SIG-M5 treated with dmso at 0.1 percent for 504 hours (cell line): ENCODE results near the gene HYAL1.
"Not testable (repeated sequence)": the region's sequence is repeated elsewhere in the genome, so short reads cannot be mapped to it uniquely, and the experiment has no call there.

Experiments
- DNase-seq: peaks from one replicate; lab custom pipeline; 2025; ENCODE audit not compliant: unreplicated experiment; lab: John Stamatoyannopoulos, UW

HYAL1 gene

DNA sequence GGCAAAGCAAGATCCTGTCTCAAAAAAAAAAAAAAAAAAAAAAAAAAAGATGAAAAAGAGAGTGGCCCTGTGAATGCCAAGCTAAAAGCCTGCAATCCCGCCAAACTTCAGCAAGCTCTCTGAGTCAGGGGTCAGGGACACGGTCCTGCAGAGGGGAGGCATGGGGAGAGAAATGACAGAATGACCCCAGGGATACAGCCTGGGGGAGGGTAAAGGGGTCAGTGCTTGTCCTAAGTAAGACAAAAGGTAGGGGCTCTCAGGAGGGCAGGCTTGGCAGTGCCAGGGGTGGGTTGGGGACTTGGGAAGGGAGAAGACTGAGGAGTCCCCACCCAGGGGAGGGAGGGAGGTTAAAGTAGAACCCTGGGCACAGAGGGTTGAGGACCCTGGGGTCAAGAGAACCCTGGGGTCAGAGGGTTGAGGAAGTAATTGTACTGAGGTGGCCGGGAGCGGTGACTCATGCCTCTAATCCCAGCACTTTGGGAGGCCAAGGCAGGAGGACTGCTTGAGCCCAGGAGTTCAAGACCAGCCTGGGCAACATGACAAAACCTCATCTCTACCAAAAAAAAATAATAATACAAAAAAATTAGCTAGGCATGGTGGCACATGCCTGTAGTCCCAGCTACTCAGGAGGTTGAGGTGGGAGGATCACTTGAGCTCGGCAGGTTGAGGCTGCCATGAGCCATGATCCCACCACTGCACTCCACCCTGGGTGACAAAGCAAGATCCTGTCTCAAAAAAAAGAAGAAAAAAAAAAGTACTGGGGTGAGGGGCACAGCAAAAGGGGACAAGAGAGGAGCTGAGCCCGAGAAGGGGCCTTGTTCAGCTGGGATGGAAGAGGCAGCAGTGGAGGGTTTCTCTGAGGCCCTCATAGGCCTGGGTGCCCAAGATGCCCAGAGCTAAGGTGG, 39.6 kb downstream of the HYAL1 start:
- DNase-seq: no peak

DNA sequence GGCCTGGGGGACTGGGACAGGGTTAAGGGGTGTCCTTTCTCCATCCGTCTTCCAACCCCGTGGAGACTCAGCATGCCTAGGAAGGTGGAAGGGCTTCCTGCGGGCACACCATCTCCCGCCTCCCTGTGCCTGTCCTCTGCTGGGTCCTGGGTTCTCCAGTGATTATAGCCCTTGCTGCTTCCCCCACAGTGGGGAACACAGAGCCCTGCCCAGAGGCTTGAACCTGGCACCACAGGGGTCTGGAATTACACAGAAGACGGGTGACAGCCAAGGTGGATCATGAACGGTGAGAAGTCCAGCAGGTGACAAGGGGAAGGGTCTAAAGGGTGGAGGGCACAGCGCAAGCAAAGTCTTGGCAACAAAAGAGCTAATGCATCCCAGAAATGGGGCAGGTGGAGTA, 40.6 kb downstream of the HYAL1 start:
- DNase-seq: no peak

DNA sequence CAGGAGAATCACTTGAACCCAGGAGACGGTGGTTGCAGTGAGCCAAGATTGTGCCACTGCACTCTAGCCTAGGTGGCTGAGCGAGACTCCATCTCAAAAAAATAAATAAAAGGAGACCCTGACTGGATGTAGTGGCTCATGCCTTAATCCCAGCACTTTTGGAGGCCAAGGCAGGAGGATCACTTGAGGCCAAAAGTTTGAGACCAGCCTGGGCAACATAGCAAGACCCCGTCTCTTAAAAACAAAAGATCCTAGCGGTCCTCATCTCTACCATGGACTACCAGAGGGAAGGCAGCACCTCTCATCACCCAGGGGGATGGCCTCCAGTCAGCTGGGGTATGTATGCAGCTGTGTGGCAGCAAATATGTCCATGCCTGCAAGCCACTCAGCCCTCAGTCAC, 41.2 kb downstream of the HYAL1 start:
- not testable (repeated sequence) for DNase-seq

DNA sequence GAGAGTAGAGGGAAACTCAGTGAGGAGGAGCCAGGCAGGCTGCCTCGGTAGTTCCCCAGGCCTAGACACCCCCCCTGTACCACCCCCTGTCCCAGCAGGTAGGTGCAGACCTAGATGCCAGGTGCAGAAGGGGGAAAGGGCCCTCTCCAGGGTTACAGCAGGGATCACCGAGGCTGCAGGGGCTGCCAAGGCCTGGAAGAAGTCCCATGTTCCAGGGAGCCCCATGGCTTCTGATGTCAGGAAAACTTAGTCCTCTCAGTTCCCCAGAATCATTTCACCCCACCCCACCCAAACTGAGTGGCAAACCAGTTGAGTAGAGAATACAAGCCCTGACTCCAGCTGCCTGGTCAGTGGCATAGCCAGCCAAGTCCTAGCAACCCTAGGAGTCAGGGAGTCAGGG, 41.9 kb downstream of the HYAL1 start:
- no peak for DNase-seq

DNA sequence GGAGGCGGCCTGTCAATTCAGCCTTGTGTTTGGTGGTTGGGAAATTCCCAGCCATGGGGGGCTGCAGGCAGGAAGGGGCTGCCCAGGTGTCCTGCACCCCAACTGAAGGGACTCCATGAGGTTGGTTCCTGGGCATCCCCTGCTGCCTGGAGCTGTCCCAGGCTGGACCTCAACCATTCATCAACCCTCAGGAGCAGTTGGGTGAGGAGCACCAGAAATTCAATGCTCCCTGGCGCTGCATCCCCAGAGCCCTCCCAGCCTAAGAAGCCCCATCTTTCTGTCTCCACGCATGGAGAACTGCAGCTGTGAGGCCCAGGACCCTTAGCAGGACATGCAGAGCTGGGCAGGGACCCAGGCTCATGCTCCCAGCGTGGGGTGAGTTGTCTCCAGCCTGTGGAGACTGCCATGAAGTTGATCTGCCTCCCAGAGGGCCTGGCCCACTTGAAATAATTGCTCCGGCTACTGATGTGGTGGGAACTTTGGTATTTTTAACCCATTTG, 42.4 kb downstream of the HYAL1 start:
- no peak for DNase-seq

DNA sequence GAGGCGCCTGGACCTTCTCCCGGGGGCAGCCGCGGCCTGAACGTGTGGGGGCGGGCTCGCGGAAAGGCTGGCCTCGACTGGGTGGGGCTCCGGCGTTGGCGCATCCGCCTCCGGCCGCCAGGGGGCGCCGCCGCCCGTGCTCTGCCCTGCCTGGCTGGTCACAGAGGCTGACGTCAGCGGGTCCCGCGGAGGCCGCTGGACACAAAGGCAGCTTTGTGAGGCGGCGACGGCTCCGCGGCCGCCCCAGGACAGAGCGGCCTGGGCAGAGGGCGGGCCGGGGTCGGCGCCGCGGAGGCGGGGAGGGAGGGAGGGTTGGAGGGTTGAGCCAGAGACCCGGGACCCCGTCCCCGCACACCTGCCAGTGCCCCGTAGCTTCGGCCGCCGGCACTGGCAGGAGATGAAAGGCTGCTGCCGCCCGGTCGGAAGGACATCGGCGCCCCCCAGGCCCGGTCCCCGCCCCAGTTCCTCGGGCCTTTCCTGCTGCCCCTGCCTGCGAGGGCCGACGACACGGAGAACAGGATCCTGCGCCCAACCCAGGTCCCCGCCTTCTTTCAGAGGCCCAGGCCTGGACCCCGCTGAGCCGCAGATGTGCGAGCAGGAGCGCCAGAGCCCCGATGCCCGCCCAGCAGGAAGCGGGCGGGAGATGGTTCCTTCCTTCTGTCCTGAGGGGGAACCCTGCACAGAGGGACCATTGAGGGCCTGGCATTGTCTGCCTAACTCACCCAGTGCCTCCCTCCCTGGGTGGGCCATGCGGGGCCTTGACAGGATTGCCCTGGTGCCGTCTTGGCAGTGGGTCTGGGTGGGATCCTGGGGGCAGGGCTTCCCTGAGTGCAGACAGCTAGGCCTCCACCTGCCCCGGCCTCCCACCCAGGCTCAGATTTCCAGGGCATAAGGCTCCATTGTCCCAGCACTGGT, 43.1 kb downstream of the HYAL1 start:
- peak; percentile 75 for DNase-seq

DNA sequence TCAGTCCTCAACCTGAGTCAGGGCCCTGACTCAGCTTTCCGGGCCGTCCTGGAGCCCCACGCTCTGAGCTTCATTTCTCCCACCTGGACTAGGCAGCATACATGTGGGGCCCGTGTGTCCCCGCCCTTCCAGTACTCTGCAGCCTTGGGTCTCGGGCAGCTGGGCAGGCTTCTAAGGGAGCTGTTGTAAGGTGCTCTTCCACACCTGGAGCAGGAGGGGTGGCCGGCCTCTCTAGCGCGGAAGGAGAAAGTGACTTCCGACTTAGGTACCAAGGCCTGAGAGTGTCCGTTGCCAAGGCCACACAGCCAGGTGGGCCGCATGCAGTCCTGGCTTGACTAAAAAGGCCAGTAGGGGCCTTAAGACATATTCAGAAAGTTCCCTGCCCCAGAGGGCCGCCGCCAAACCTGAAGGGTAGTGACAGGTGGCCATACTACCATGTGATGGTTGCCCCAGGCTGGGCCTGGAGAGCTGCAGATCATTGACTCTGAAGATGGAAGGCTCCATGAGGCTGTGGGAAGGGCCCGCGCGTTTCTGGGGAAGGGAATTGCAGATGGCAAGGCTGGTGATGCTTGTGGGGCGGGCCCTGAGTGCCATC, 43.8 kb downstream of the HYAL1 start:
- no peak for DNase-seq

DNA sequence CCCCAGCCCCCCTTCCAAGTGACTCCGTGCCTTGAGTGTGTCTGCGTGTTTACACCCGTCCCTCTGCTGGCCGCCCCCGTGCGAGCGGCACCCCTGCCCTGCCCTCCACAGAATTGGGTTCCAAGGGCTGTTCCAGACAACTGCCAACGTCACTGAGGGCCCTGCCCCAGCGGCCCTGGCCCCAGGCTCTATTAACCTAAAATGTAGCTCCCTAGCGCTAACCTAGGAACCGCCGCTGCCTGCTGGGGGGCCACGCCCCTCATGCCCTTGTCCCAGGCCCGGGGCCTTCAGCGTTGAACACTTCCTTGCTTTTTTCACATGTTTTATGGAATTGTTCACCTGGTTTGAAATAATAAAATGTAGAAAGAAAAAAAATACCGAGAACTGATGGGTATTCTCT, 44.4 kb downstream of the HYAL1 start:
- DNase-seq: no peak

DNA sequence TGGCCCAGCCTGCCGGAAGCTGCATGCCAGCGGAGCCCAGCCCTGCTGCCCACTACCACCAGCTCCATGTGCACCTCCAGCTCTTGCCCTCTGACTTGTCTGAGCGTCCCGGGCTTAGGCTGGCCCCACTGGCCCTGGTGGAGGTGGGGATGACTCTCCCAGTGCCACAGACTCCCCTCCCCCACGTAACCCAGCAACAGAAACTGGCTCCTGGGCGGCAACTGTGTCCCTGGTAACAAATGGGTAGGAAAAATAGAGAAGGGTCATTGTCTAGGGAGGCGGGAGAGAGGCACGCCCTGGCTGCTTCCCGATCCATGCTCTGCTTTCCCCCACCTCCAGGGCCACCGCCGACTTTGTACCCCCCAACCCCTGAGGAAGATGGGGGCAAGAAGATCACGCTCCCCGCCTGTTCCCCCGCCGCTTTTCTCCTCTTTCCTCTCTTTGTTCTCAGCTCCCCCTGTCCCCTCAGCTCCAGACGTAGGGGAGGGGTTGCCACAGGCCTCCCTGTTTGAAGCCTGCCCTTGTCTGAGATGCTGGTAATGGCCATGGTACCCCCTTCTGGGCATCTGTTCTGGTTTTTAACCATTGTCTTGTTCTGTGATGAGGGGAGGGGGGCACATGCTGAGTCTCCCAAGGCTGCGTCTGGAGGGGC, 45.2 kb downstream of the HYAL1 start:
- no peak for DNase-seq

DNA sequence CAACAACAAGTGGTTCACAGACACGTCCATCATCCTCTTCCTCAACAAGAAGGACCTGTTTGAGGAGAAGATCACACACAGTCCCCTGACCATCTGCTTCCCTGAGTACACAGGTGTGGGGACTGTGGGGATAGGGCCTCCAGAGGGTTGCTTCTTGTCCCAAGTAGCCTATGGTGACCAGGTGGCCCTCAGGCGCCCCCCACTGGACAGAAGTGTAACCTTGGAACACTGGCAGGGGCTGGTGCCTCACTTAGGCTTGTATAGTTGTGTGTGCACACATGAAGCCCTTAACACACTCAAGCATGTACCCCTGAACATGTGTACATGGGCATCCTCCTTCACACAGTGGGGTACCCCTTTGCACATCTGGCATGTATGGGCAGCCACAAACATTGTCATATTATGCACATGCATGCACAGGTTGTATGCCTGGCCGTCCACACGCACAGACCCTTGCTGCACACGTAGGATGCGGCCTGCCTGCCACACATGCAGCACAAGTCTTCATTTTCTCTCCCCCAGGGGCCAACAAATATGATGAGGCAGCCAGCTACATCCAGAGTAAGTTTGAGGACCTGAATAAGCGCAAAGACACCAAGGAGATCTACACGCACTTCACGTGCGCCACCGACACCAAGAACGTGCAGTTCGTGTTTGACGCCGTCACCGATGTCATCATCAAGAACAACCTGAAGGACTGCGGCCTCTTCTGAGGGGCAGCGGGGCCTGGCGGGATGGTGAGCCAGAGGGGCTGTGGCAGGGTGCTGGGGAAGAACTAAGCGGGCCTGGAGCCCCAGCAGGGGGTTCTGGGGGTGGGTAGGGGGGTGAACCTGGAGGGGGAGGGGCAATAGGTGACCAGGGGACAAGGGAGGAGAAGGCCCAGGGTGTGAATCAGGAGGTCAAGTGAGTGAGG, 46.1 kb downstream of the HYAL1 start:
- DNase-seq: no peak

DNA sequence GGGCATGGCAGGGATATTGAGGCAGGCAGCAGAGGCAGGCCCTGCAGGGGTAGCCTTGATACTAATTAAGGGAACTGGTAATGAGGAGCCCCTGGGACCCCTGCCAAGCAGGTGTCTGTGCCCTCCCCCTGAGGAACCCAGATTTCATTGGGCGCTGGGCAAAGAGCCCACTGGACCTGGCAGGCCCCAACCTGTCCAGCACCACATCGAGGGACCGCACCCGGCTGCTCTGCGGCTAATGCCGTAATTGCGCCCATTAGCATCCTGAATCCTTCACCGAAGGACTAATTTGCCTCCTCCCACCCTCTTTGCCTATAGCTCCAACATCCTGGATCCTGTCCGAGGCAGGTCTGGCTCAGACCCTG, 48.1 kb downstream of the HYAL1 start:
- DNase-seq: no peak

DNA sequence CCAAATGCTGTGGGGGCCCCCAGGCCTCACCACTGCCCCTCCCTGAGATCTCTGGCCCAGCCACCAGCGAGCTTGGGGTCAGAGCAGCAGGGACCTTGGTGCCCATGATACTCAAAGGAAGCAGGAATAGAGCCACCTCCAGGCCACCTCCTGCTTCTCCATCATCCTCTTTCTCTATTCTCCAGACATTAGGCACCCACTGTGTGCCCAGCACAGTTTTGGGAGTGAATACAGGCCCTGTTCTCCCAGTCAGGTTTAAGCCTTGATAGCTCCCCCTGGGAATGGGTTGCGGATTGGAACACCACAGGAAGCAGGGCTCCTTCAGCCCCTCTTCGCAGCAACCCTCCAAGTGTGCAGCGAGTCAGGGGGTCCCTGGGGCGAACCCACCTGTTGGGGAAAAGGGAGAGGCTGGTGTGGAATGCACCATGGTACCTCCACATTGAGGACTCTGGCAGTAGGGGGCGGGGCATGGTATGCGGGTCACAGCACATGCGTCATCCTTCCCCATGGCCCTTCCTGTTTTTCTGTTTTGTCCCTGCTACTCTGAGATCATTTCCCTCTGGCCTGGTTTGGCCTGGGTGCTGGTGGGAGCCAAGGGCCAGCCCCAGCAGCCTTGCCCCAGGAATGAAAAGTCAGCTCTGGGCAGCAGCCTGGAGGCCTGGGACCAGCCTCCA, 48.7 kb downstream of the HYAL1 start:
- peak; percentile 44 for DNase-seq

DNA sequence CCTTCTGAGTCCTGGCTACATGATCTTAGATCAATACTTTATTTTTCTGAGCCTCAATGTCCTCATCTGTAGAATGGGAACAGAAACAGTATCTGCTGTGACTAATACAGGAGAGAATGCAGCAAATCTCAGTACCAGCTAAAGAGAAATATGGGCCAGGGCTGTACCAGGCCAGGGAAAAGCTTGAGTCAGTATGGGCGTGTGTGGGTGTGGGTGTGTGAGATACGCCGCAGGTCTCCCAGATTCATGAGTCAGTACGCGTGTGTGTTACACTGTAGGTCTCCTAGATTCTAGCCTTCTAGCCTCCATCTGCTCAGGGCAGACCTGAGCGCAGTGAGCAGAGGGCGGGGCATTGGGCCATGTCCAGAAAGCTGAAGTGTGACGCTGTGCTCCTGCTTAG, 52.2 kb downstream of the HYAL1 start:
- no peak for DNase-seq

DNA sequence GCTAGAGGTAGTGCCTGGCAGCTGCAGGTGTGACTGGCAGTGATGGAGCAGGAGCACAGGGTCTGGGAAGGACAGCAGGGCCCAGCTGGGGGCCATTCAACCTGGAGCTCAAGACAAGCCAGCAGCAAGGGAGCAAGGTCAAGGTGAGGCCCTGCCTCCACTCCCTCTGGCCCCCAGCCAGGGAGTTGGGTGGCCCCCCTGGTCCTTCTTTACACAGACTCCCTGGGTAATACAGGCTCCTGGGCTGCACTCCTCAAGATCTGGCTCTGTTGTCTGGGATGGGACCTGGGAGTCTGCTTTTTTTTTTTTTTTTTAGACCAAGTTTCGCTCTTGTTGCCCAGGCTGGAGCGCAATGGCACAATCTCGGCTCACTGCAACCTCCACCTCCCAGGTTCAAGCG, 52.9 kb downstream of the HYAL1 start:
- no peak for DNase-seq
